Astrocyte of the cerebellum (primary cell): ENCODE results near the gene ADORA1.
A peak's percentile ranks its signal among the peaks of the same experiment; 100 is the strongest.

Experiments used
- DNase-seq: peaks from one replicate; pipeline ENCODE4 v3.0.0-alpha.2; 2011; ENCODE audit warnings: low read depth
- H3K4me3 ChIP-seq: 2 replicates; pipeline ENCODE4 v1.5.1; 2011; ENCODE audit warnings: mild to moderate bottlenecking, low read depth, low read length, moderate library complexity
- CTCF ChIP-seq: IDR thresholded peaks from 2 replicates; pipeline ENCODE4 v1.5.1; 2012; ENCODE audit warnings: low read length, low read depth, moderate library complexity, mild to moderate bottlenecking; ENCODE audit errors: missing control alignments
- in situ Hi-C: cut with HindIII; loops from 2 replicates; pipeline ENCODE4 v1.10.0; 2017; ENCODE audit warnings: low sequenced_read_pairs

ADORA1 gene

GRCh38 chr1:203171341-203172183 lies 44.0 kb downstream of the ADORA1 start:
- TF ChIP-seq CTCF, result no peak
- H3K4me3 ChIP-seq, result no peak overlapping the region
- DNase-seq, result no peak
- in situ Hi-C loops, result no loop called here

GRCh38 chr1:203172184-203173010 lies 44.9 kb downstream of the ADORA1 start:
- TF ChIP-seq CTCF, result peak; percentile 82
- in situ Hi-C loops, result no loop called here
- peak; percentile 31 for DNase-seq
- H3K4me3 ChIP-seq, result no peak overlapping the region

GRCh38 chr1:203173011-203173555 lies 45.6 kb downstream of the ADORA1 start:
- TF ChIP-seq CTCF, result no peak
- in situ Hi-C loops, result no loop called here
- no peak for DNase-seq
- no peak overlapping the region for H3K4me3 ChIP-seq

GRCh38 chr1:203173566-203173965 lies 46.0 kb downstream of the ADORA1 start:
- in situ Hi-C loops, result no loop called here
- no peak overlapping the region for H3K4me3 ChIP-seq
- TF ChIP-seq CTCF, result no peak

GRCh38 chr1:203174324-203174985 lies 46.9 kb downstream of the ADORA1 start:
- TF ChIP-seq CTCF, result no peak
- no peak for DNase-seq
- in situ Hi-C loops, result no loop called here
- no peak overlapping the region for H3K4me3 ChIP-seq

More at GRCh38 chr1:203173566-203173965, 46.0 kb downstream of the ADORA1 start:
- DNase-seq, result no peak

GRCh38 chr1:203175237-203175826 lies 47.8 kb downstream of the ADORA1 start, which contains the start of gene MYBPH:
TSS of gene MYBPH (minus strand) at chr1:203175826. CDS start at chr1:203175755, 71 bp downstream.
- TF ChIP-seq CTCF, result no peak
- no peak within 1 kb of the TSS for H3K4me3 ChIP-seq
- DNase-seq, result no peak
- in situ Hi-C loops, result no loop called here
